Keratinocyte (primary cell): ENCODE data around the gene CLEC16A. TPM values are rescaled to one million over a fixed set of nuclear protein-coding genes. Genes with fewer than 3 reads are reported as not detected.

ENCODE experiments used
- DNase-seq: peaks from one replicate; pipeline ENCODE4 v3.0.0-alpha.2; 2011; ENCODE audit warnings: low read depth, missing footprints, low spot score
- FAIRE-seq: peaks from 2 replicates; lab custom pipeline; 2011; peaks lifted over from hg19 to GRCh38; lab: Jason Lieb, UNC
- H2AFZ ChIP-seq: 2 replicates; pipeline ENCODE4 v1.6.0; 2012; ENCODE audit warnings: low read length, control low read depth, inconsistent platforms; ENCODE audit not compliant: control insufficient read depth
- H3K27ac ChIP-seq: 2 replicates; pipeline ENCODE4 v1.5.1; 2011; ENCODE audit warnings: low read length; ENCODE audit not compliant: control insufficient read depth, insufficient read depth
- H3K27me3 ChIP-seq: 3 replicates; pipeline ENCODE4 v1.6.0; 2011; ENCODE audit warnings: low read length; ENCODE audit not compliant: control insufficient read depth, insufficient read depth; ENCODE audit errors: extremely low read depth
- H3K36me3 ChIP-seq, 2 experiments: 2 replicates in 1 of 2; 3 replicates in 1 of 2; pipeline ENCODE4 v1.5.1; 2011; ENCODE audit warnings: low read length in 2 of 2, mild to moderate bottlenecking in 1 of 2; ENCODE audit not compliant: control insufficient read depth in 2 of 2, insufficient read depth in 2 of 2; ENCODE audit errors: extremely low read depth in 1 of 2
- H3K4me1 ChIP-seq: 3 replicates; pipeline ENCODE4 v1.5.1; 2011; ENCODE audit warnings: low read length; ENCODE audit not compliant: control insufficient read depth, insufficient read depth; ENCODE audit errors: extremely low read depth
- H3K4me2 ChIP-seq: 3 replicates; pipeline ENCODE4 v1.6.0; 2011; ENCODE audit warnings: low read depth, low read length; ENCODE audit not compliant: control insufficient read depth, insufficient read depth; ENCODE audit errors: extremely low read depth
- H3K4me3 ChIP-seq, 3 experiments: fragments of 200-600 bp in 1 of 3; sonication (generic) in 1 of 3; 2 replicates in 2 of 3; 3 replicates in 1 of 3; pipeline ENCODE4 v1.5.1; 2011 to 2016; ENCODE audit warnings: low read length in 3 of 3, mild to moderate bottlenecking in 3 of 3, control low read depth in 2 of 3, inconsistent platforms in 1 of 3, low read depth in 1 of 3, mixed read lengths in 1 of 3, mixed run types in 1 of 3, moderate library complexity in 1 of 3; ENCODE audit not compliant: control insufficient read depth in 2 of 3, insufficient read depth in 2 of 3; ENCODE audit errors: extremely low read depth in 1 of 3
- H3K79me2 ChIP-seq: 2 replicates; pipeline ENCODE4 v1.6.0; 2012; ENCODE audit warnings: low read length; ENCODE audit not compliant: control insufficient read depth, insufficient read depth
- H3K9ac ChIP-seq: 3 replicates; pipeline ENCODE4 v1.6.0; 2011; ENCODE audit warnings: low read length; ENCODE audit not compliant: control insufficient read depth, insufficient read depth; ENCODE audit errors: extremely low read depth
- H3K9me1 ChIP-seq: 3 replicates; pipeline ENCODE4 v1.6.0; 2011; ENCODE audit warnings: low read length; ENCODE audit not compliant: control insufficient read depth, insufficient read depth; ENCODE audit errors: extremely low read depth
- H3K9me3 ChIP-seq: 2 replicates; pipeline ENCODE4 v1.5.1; 2012; ENCODE audit warnings: low read depth, low read length; ENCODE audit not compliant: control insufficient read depth
- H4K20me1 ChIP-seq: 3 replicates; pipeline ENCODE4 v1.6.0; 2011; ENCODE audit warnings: low read length; ENCODE audit not compliant: control insufficient read depth, insufficient read depth; ENCODE audit errors: extremely low read depth
- EZH2 ChIP-seq: IDR thresholded peaks from one replicate; pipeline ENCODE4 v1.6.1; 2012; ENCODE audit warnings: inconsistent platforms, mild to moderate bottlenecking, low read length, moderate library complexity
- dilution Hi-C: fragments of 300-500 bp; cut with MboI; formaldehyde crosslinking; loops from one replicate; pipeline ENCODE4 v1.7.0; 2020; ENCODE audit warnings: low sequenced_read_pairs; ENCODE audit not compliant: extremely low pct_ligation_motif_present
- polyA plus RNA-seq, 5 experiments: library from polyadenylated mRNA; depleted of rRNA in 3 of 5; stranded (reverse) in 3 of 5; stranded (forward) in 1 of 5; unstranded in 1 of 5; fragments of >200 nt; gene quantifications; 1 replicate in 1 of 5; 2 replicates in 3 of 5; 3 replicates in 1 of 5; pipeline versions ENCODE4 v1.2.1 to v1.2.3, GENCODE V29; 2011 to 2012; ENCODE audit warnings: missing spikeins in 2 of 5, low read depth in 1 of 5, low replicate concordance in 1 of 5
- TF ChIP-seq, protein P1 (sequence below), 3 experiments: IDR thresholded peaks in 1 of 3; conservative IDR thresholded peaks in 1 of 3; optimal IDR thresholded peaks in 1 of 3; 2 replicates in 2 of 3; 3 replicates in 1 of 3; pipeline versions ENCODE3 to v1.5.1; 2011; ENCODE audit warnings: low read length in 3 of 3, mild to moderate bottlenecking in 3 of 3, moderate library complexity in 2 of 3, control low read depth in 1 of 3, inconsistent platforms in 1 of 3; ENCODE audit not compliant: insufficient read depth in 2 of 3; ENCODE audit errors: extremely low read depth in 1 of 3

The CLEC16A gene
- polyA plus RNA-seq, 1 donor (not counting 4 experiments of a cell fraction or from before 2014, with no cell fraction given) = 9.5 TPM

DNA sequence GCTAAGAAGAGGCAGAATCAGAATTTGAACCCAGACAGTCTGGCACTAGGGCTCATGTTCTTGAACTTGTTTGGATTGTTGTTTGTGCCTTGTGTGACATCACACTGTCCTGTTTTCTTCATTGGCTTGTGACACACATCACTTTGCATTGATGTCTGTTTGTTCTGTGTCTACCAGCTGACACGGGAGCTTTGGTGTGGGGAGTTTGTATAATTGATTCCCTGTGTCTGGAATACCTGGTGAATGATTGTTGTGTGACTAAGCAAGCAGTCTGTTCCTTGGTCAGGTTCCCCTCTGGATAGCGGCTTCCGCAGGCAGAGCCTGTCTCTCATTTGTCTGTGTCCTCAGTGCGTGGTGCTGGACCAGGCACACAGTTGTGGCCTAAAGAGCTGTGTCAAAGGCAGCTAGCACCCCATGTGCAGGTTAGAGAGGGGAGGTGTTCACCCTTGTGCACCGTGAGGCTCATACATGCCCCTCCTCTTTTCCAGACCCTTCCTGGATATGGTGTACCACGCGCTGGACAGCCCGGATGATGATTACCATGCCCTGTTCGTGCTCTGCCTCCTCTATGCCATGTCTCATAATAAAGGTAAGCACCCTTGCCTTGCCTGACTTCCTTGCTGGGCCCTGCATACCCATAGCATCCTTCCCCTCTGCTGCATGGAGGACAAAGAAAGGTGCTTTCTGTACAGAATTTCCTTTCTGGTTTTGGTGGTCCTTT lies 80.1 kb downstream of the CLEC16A start:
- DNase-seq (no peak), FAIRE-seq (no peak)
- Histone ChIP-seq H3K4me3 (no peak overlapping the region), H3K27ac (peak overlapping the region; percentile 15), H4K20me1 (no peaks in the 10 kb centered on the region), H3K36me3 (peaks cover 6 to 10% of the 10 kb centered on the region in 2 experiments), H3K27me3 (no peaks in the 10 kb centered on the region), H3K4me2 (no peak overlapping the region), H3K9me1 (no peaks in the 10 kb centered on the region), H3K9me3 (no peaks in the 10 kb centered on the region), H3K9ac (no peak overlapping the region), H3K4me1 (peaks cover 13% of the 10 kb centered on the region), H3K79me2 (no peaks in the 10 kb centered on the region), H2AFZ (no peak overlapping the region)
- dilution Hi-C loops = no loop called here
- TF ChIP-seq, protein P1, sequence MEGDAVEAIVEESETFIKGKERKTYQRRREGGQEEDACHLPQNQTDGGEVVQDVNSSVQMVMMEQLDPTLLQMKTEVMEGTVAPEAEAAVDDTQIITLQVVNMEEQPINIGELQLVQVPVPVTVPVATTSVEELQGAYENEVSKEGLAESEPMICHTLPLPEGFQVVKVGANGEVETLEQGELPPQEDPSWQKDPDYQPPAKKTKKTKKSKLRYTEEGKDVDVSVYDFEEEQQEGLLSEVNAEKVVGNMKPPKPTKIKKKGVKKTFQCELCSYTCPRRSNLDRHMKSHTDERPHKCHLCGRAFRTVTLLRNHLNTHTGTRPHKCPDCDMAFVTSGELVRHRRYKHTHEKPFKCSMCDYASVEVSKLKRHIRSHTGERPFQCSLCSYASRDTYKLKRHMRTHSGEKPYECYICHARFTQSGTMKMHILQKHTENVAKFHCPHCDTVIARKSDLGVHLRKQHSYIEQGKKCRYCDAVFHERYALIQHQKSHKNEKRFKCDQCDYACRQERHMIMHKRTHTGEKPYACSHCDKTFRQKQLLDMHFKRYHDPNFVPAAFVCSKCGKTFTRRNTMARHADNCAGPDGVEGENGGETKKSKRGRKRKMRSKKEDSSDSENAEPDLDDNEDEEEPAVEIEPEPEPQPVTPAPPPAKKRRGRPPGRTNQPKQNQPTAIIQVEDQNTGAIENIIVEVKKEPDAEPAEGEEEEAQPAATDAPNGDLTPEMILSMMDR (optimal IDR thresholded peaks at IDR 0.05 in 1 of 3, IDR thresholded peaks at IDR 0.05 in 1 of 3, conservative IDR thresholded peaks at IDR 0.05 in 1 of 3; ENCODE audit: extremely low read depth in 1 of 3, insufficient read depth in 2 of 3, low read length in 3 of 3) = no peak
- no peak for TF ChIP-seq EZH2

DNA sequence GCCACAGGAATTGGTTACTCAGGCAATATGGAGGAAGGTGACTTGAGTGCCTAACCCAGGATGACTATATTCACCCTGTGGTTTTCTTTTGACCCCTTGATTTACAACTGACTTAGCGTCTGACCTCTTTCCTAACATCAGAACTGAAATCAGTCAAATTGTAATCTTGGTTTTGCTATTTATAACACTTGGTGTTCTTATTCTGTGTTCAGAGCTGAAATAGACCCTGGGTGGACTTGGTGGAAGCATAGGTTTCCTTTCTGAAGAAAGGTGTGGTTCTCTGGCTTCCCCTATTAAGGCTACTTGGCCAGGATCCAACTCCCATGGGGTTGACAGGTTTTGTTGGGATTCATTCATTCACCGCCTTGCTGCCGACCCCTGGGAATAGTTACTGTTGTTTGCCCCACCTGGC lies 80.8 kb downstream of the CLEC16A start:
- no peak for FAIRE-seq
- Histone ChIP-seq H3K4me3 (no peak overlapping the region), H3K79me2 (no peaks in the 10 kb centered on the region), H3K27me3 (no peaks in the 10 kb centered on the region), H3K36me3 (peaks cover 6 to 10% of the 10 kb centered on the region in 2 experiments), H4K20me1 (no peaks in the 10 kb centered on the region), H3K9me3 (no peaks in the 10 kb centered on the region), H2AFZ (no peak overlapping the region), H3K4me1 (peaks cover 16% of the 10 kb centered on the region), H3K27ac (no peak overlapping the region), H3K9ac (no peak overlapping the region), H3K4me2 (no peak overlapping the region), H3K9me1 (no peaks in the 10 kb centered on the region)
- no peak for TF ChIP-seq EZH2
- TF ChIP-seq, protein P1 (optimal IDR thresholded peaks at IDR 0.05 in 1 of 3, IDR thresholded peaks at IDR 0.05 in 1 of 3, conservative IDR thresholded peaks at IDR 0.05 in 1 of 3; ENCODE audit: extremely low read depth in 1 of 3, insufficient read depth in 2 of 3, low read length in 3 of 3) = no peak
- dilution Hi-C loops = no loop called here
- DNase-seq = no peak
